ENCODE data around the gene RAD50.

DNA sequence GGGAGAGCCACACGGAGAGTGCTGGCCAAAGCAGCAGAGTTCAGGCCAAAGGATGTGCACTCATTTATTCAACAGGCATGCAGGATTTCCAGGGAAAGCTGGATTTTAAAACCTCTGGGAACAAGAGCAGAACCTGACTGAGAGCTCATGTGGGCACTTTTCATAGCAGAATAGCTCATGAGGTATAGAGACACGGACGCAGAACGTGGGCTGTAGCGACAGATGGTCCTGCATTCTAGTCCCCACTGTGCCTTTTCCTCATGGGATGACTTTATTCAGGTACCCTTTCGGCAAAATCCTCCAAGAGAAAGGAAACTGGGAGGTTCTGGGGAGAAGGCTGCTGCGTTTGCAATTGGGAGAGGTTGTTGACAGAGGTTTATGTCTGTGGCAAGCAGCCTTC, 122.4 kb downstream of the RAD50 start:
- no peak for TF ChIP-seq SIN3A (IDR thresholded peaks at IDR 0.05; ENCODE audit: borderline replicate concordance, insufficient read depth, low read length)
- no peak for TF ChIP-seq POLR2AphosphoS5 (IDR thresholded peaks at IDR 0.05; ENCODE audit: low read depth, low read length)
- no peak for TF ChIP-seq TAF1 (IDR thresholded peaks at IDR 0.05; ENCODE audit: borderline replicate concordance, insufficient read depth, low read length)
- TF ChIP-seq REST (IDR thresholded peaks at IDR 0.05; ENCODE audit: insufficient read depth in 1 of 2, low read depth in 2 of 2, low read length in 2 of 2), result no peak
- TF ChIP-seq FOXP2 (optimal IDR thresholded peaks at IDR 0.05; ENCODE audit: borderline replicate concordance, extremely low read depth, extremely low read length, insufficient read depth), result no peak

All from PFSK-1 (cell line).